ENCODE results near the gene FN3KRP. TPM values are rescaled to one million over a fixed set of nuclear protein-coding genes. Genes with fewer than 3 reads are reported as not detected.
A peak's percentile ranks its signal among the peaks of the same experiment; 100 is the strongest.

The FN3KRP gene
- total and polyA plus RNA-seq, 2 donors (not counting 3 experiments of a cell fraction or from before 2014, with no cell fraction given): 22.2 to 35.2 TPM

- Histone ChIP-seq H3K4me1 (ENCODE audit: control insufficient read depth, extremely low read depth, insufficient read depth, low read length) (peaks cover 5% of the 10 kb centered on the region), H3K9me3 (replicated peaks; ENCODE audit: control insufficient read depth, insufficient read depth, low read length) (no peaks in the 10 kb centered on the region), H4K20me1 (replicated peaks; ENCODE audit: control insufficient read depth, extremely low read depth, insufficient read depth, low read length) (no peaks in the 10 kb centered on the region), H3K79me2 (ENCODE audit: control insufficient read depth, insufficient read depth, low read length) (peaks cover 30% of the 10 kb centered on the region), H3K4me2 (ENCODE audit: insufficient read depth, low read length) (peak within 1 kb of the TSS; percentile 38), H3K4me3 (replicated peaks in 1 of 3; ENCODE audit: insufficient read depth in 1 of 3, low read depth in 1 of 3, low read length in 3 of 3) (peak within 1 kb of the TSS; percentile 67 to 84 (median 83)), H3K27ac (ENCODE audit: insufficient read depth, low read depth, low read length) (peak within 1 kb of the TSS; percentile 0), H3K27me3 (ENCODE audit: control insufficient read depth in 2 of 2, insufficient read depth in 2 of 2, low read length in 2 of 2) (no peaks in the 10 kb centered on the region), H3K9ac (replicated peaks; ENCODE audit: extremely low read depth, insufficient read depth, low read length) (peak within 1 kb of the TSS; percentile 64), H3K9me1 (replicated peaks; ENCODE audit: control insufficient read depth, extremely low read depth, insufficient read depth, low read length) (no peaks in the 10 kb centered on the region), H3K36me3 (ENCODE audit: control insufficient read depth in 2 of 2, extremely low read depth in 1 of 2, insufficient read depth in 2 of 2, low read length in 2 of 2) (peaks cover 0 to 2% of the 10 kb centered on the region in 2 experiments), H2AFZ (ENCODE audit: low read depth, low read length) (peak within 1 kb of the TSS; percentile 97)
- TF ChIP-seq POLR2AphosphoS5 (IDR thresholded peaks at IDR 0.05; ENCODE audit: insufficient read depth, low read depth, low read length) (peak; percentile 41), EZH2 (IDR thresholded peaks at IDR 0.05; ENCODE audit: borderline replicate concordance, low read depth, low read length, severe bottlenecking) (no peak), CTCF (IDR thresholded peaks at IDR 0.05; ENCODE audit: extremely low read depth in 1 of 2, insufficient read depth in 1 of 2, low read depth in 1 of 2, low read length in 2 of 2) (no peak), MYC (IDR thresholded peaks at IDR 0.05; ENCODE audit: low read depth, low read length) (no peak), MAX (IDR thresholded peaks at IDR 0.05; ENCODE audit: insufficient read depth, insufficient read length) (peak; percentile 57), JUN (IDR thresholded peaks at IDR 0.05; ENCODE audit: borderline replicate concordance, insufficient read depth, insufficient read length, low read depth) (no peak)
- dilution Hi-C loops (cut with MboI; ENCODE audit: extremely low pct_ligation_motif_present, low sequenced_read_pairs) (no loop called here), intact Hi-C loops (cut with micrococcal nuclease) (loop anchor here (1.0 to 2.0 kb wide), 2 partner anchors 16 to 35 kb away; partner anchors contain the start of genes FN3K and FN3KRP)
- CTCF ChIA-PET: no interaction called here
- no TSS peak for BruUV-seq (replicated peaks)
- DNase-seq (ENCODE audit: low read depth, low spot score) (peak; percentile 90), FAIRE-seq (peak; percentile 80)
- POLR2A ChIA-PET: interaction anchor here (0.7 kb wide), 1 partner anchor 16 kb away, joined by 3 read pairs; the partner anchor contains the start of gene FN3K
Observed at GRCh38 chr17:82751571-82752370, 35.3 kb downstream of the FN3KRP start, which contains the start of gene TBCD. Gene TBCD, plus strand, starts transcription at chr17:82752065. Its CDS starts 129 bp downstream, at chr17:82752194.

Data from endothelial cell of umbilical vein (primary cell).